ENCODE data around the gene MAGI2. TPM values are rescaled to one million over a fixed set of nuclear protein-coding genes. Genes with fewer than 3 reads are reported as not detected.
"Not testable (repeated sequence)": the region's sequence is repeated elsewhere in the genome, so short reads cannot be mapped to it uniquely, and the experiment has no call there.

The MAGI2 gene
- total RNA-seq, 1 experiment from 2014 or later = 0.22 TPM

- no TSS peak for BruUV-seq (replicated peaks)
- ChIA-PET CTCF (no interaction called here), POLR2A (no interaction called here), RAD21 (ENCODE audit: low non-redundant PET in 1 of 2, low total read pairs in 2 of 2, uncharacterized antibody in 2 of 2, unreplicated experiment in 2 of 2) (no interaction called here)
- no peaks in the 10 kb centered on the region for H3K79me2 ChIP-seq (ENCODE audit: insufficient read depth, low read length)
- DNase-seq (ENCODE audit: low read depth, low spot score) (no peak), ATAC-seq (no peak)
- H2AFZ ChIP-seq (ENCODE audit: low read depth, low read length, poor library complexity, severe bottlenecking) = no peak overlapping the region
- no peak overlapping the region for H3K4me3 ChIP-seq (replicated peaks in 1 of 2; ENCODE audit: low read depth in 1 of 2, low read length in 2 of 2)
- H3K36me3 ChIP-seq (ENCODE audit: control insufficient read depth in 1 of 2, insufficient read depth in 2 of 2, low read length in 2 of 2) = no peaks in the 10 kb centered on the region
- H3K4me1 ChIP-seq (ENCODE audit: control insufficient read depth in 1 of 2, insufficient read depth in 2 of 2, low read length in 2 of 2) = no peaks in the 10 kb centered on the region
- TF ChIP-seq FOSL1 (IDR thresholded peaks at IDR 0.05; ENCODE audit: low read depth) = no peak
- TF ChIP-seq POLR2A (IDR thresholded peaks at IDR 0.05; ENCODE audit: borderline replicate concordance, extremely low read depth, insufficient read depth, insufficient read length) = no peak
- no peak for TF ChIP-seq RAD21 (IDR thresholded peaks at IDR 0.05; ENCODE audit: low read depth)
- TF ChIP-seq EZH2 (IDR thresholded peaks at IDR 0.05) = no peak
- TF ChIP-seq ZNF274 (IDR thresholded peaks at IDR 0.05; ENCODE audit: low read depth, low read length) = no peak
- no peak for TF ChIP-seq TCF7L2 (IDR thresholded peaks at IDR 0.05; ENCODE audit: borderline replicate concordance, extremely low read depth, insufficient read depth, insufficient read length)
- no peak for TF ChIP-seq EZH2phosphoT487 (IDR thresholded peaks at IDR 0.05; ENCODE audit: borderline replicate concordance)
- no peak for TF ChIP-seq JUND (IDR thresholded peaks at IDR 0.05)
- TF ChIP-seq CTCF (IDR thresholded peaks at IDR 0.05 in 2 of 3, conservative IDR thresholded peaks at IDR 0.05 in 1 of 3; ENCODE audit: borderline replicate concordance in 1 of 3, insufficient read depth in 1 of 3, low read depth in 2 of 3, low read length in 2 of 3) = no peak
- TF ChIP-seq ZBTB33 (IDR thresholded peaks at IDR 0.05; ENCODE audit: extremely low read depth, insufficient replicate concordance, low read length) = no peak
- TF ChIP-seq REST (IDR thresholded peaks at IDR 0.05; ENCODE audit: low read depth) = no peak
- no peak overlapping the region for H3K9ac ChIP-seq (ENCODE audit: low read length)
- no peaks in the 10 kb centered on the region for H3K9me2 ChIP-seq (ENCODE audit: insufficient read depth)
- intact Hi-C loops (cut with micrococcal nuclease) = no loop called here
- no peaks in the 10 kb centered on the region for H4K20me1 ChIP-seq (ENCODE audit: insufficient read depth)
- no peak overlapping the region for H3K4me2 ChIP-seq (ENCODE audit: low read length)
- H3K27ac ChIP-seq (ENCODE audit: low read depth, low read length) = no peak overlapping the region
- 0 out of 2 replicates have a peak, but pooled peaks cover 4% of the 10 kb centered on the region for H3K27me3 ChIP-seq (ENCODE audit: insufficient read depth, low read length)
- no peaks in the 10 kb centered on the region for H3K9me3 ChIP-seq (ENCODE audit: control insufficient read depth in 1 of 2, insufficient read depth in 1 of 2, low read depth in 1 of 2, low read length in 2 of 2)
Observed at GRCh38 chr7:78247910-78248689, 1205.4 kb downstream of the MAGI2 start.

- H3K36me3 ChIP-seq (ENCODE audit: control insufficient read depth in 1 of 2, insufficient read depth in 2 of 2, low read length in 2 of 2); H3K4me1 ChIP-seq (ENCODE audit: control insufficient read depth in 1 of 2, insufficient read depth in 2 of 2, low read length in 2 of 2); RAD21 ChIA-PET (ENCODE audit: low non-redundant PET in 1 of 2, low total read pairs in 2 of 2, uncharacterized antibody in 2 of 2, unreplicated experiment in 2 of 2); POLR2A ChIA-PET; H3K4me3 ChIP-seq (replicated peaks in 1 of 2; ENCODE audit: low read depth in 1 of 2, low read length in 2 of 2); H3K9me2 ChIP-seq (ENCODE audit: insufficient read depth); DNase-seq (ENCODE audit: low read depth, low spot score); BruUV-seq (replicated peaks); H3K79me2 ChIP-seq (ENCODE audit: insufficient read depth, low read length); H4K20me1 ChIP-seq (ENCODE audit: insufficient read depth); H3K4me2 ChIP-seq (ENCODE audit: low read length); intact Hi-C loops (cut with micrococcal nuclease); ATAC-seq; H3K9ac ChIP-seq (ENCODE audit: low read length); H3K9me3 ChIP-seq (ENCODE audit: control insufficient read depth in 1 of 2, insufficient read depth in 1 of 2, low read depth in 1 of 2, low read length in 2 of 2); H3K27ac ChIP-seq (ENCODE audit: low read depth, low read length); H3K27me3 ChIP-seq (ENCODE audit: insufficient read depth, low read length); CTCF ChIA-PET; H2AFZ ChIP-seq (ENCODE audit: low read depth, low read length, poor library complexity, severe bottlenecking): not testable (repeated sequence)
Observed at GRCh38 chr7:78240179-78240578, 1213.3 kb downstream of the MAGI2 start.
